ES-I3 (cell line): ENCODE measurements around the gene ARHGAP35.
"Not testable (repeated sequence)": the region's sequence is repeated elsewhere in the genome, so short reads cannot be mapped to it uniquely, and the experiment has no call there.

ENCODE experiments used
- H3K36me3 ChIP-seq: 2 replicates; pipeline ENCODE4 v1.6.1; 2013; ENCODE audit warnings: mild to moderate bottlenecking, low read length, control low read depth, moderate library complexity; ENCODE audit not compliant: insufficient read depth
- H3K4me1 ChIP-seq: 2 replicates; pipeline ENCODE4 v1.6.1; 2013; ENCODE audit warnings: mild to moderate bottlenecking, control low read depth, low read length; ENCODE audit not compliant: insufficient read depth
- H3K9ac ChIP-seq: 2 replicates; pipeline ENCODE4 v1.6.1; 2013; ENCODE audit warnings: low read depth, mild to moderate bottlenecking, low read length, moderate library complexity
- H3K9me3 ChIP-seq: 2 replicates; pipeline ENCODE4 v1.6.1; 2013; ENCODE audit warnings: mild to moderate bottlenecking, low read length, moderate library complexity; ENCODE audit not compliant: control insufficient read depth, insufficient read depth

ARHGAP35 gene

DNA sequence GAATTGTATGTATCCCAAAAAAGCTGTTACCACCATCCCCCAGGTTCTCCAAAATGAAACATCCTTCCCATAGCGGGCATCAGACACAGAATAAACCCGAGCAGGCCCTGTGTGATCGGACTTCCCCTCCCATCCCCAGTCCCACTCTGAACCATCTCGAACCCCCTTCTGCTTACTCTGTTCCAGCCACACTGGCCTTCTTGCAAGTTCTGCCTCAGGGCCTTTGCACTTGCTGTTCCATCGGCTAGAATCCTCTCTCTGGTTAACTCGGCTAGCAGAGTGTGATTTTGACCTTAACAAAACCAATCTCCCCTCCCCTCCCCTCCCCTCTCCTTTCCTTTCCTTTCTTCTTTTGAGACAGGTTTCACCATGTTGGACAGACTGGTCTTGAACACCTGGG, 25.8 kb upstream of the ARHGAP35 start:
- peaks cover 3% of the 10 kb centered on the region; the same call in 1 of the 2 replicates for H3K36me3 ChIP-seq

DNA sequence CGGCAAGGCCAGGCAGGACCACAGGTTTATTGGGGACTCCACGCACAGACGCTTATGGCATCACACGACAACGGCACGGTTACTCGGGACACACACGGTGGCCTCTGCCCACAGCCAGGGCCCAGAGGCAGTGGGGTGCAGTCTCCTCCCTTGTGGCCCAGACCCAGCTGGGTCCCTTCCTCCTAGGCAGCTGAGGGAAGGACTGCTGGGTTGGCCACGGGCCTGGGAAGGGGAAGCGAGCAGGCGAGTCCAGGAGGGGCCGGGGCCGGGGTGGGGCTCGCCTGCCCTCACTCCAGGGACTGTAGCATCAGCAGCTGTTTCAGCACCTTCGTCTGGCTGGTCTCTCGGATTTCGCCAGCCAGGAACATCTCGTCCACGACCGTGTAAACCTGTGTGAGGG, 22.6 kb upstream of the ARHGAP35 start:
- Histone ChIP-seq H3K9ac (no peak overlapping the region), H3K36me3 (peaks cover 3% of the 10 kb centered on the region; the same call in 1 of the 2 replicates), H3K4me1 (no peaks in the 10 kb centered on the region), H3K9me3 (no peaks in the 10 kb centered on the region)

More for the DNA sequence above, 25.8 kb upstream of the ARHGAP35 start:
- H3K9me3 ChIP-seq: no peaks in the 10 kb centered on the region
- no peak overlapping the region for H3K9ac ChIP-seq
- no peaks in the 10 kb centered on the region for H3K4me1 ChIP-seq

DNA sequence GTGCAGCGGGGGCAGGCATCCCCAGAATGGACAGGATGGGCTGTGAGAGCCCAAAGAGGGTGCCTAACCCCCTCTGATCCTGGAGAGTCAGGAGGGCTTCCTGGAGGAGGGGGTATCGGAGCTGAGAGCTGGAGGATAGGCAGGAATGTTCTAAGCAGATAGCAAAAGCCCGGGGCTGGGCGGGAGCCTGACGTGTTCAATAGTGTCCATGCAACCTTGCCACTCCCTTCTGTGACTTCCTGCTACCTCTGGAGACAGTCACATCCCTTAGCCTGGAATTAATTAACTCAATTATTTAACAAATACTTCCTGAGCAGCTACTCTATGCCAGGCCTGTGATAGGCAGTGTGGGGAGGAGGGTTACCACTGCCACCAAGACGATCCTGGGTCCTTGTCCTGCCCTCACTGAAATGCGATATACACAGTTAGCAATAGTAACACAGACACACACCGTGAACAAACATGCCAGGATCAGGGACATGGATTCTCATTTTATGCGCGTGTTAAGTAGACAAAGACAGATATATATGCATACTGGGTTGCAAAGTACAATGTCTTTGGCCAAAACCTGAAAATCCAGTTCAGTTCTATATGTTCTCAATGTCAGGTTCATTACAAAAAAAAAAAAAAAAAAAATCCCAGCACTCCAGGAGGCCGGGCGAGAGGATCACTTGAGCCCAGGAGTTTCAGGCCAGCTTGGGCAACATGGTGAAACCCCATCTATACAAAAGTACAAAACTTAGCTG, 20.9 kb upstream of the ARHGAP35 start:
- H3K4me1 ChIP-seq: no peaks in the 10 kb centered on the region
- H3K9ac ChIP-seq: no peak overlapping the region
- H3K9me3 ChIP-seq: no peaks in the 10 kb centered on the region
- H3K36me3 ChIP-seq: peaks cover 10% of the 10 kb centered on the region; the same call in 1 of the 2 replicates

GRCh38 chr19:46840498-46840942, 20.3 kb upstream of the ARHGAP35 start:
- peaks cover 13% of the 10 kb centered on the region for H3K36me3 ChIP-seq
- H3K4me1 ChIP-seq: no peaks in the 10 kb centered on the region
- H3K9me3 ChIP-seq: no peaks in the 10 kb centered on the region
- no peak overlapping the region for H3K9ac ChIP-seq

GRCh38 chr19:46841458-46842083, 19.2 kb upstream of the ARHGAP35 start:
- H3K36me3 ChIP-seq: peaks cover 19% of the 10 kb centered on the region
- H3K4me1 ChIP-seq: no peaks in the 10 kb centered on the region
- H3K9ac ChIP-seq: no peak overlapping the region
- H3K9me3 ChIP-seq: no peaks in the 10 kb centered on the region

GRCh38 chr19:46842791-46843190, 18.0 kb upstream of the ARHGAP35 start:
- Histone ChIP-seq H3K9me3 (no peaks in the 10 kb centered on the region), H3K36me3 (peaks cover 18% of the 10 kb centered on the region), H3K4me1 (no peaks in the 10 kb centered on the region), H3K9ac (no peak overlapping the region)

GRCh38 chr19:46844067-46844489, 16.7 kb upstream of the ARHGAP35 start:
- Histone ChIP-seq H3K4me1 (no peaks in the 10 kb centered on the region), H3K36me3 (peaks cover 16% of the 10 kb centered on the region), H3K9me3 (no peaks in the 10 kb centered on the region), H3K9ac (no peak overlapping the region)

DNA sequence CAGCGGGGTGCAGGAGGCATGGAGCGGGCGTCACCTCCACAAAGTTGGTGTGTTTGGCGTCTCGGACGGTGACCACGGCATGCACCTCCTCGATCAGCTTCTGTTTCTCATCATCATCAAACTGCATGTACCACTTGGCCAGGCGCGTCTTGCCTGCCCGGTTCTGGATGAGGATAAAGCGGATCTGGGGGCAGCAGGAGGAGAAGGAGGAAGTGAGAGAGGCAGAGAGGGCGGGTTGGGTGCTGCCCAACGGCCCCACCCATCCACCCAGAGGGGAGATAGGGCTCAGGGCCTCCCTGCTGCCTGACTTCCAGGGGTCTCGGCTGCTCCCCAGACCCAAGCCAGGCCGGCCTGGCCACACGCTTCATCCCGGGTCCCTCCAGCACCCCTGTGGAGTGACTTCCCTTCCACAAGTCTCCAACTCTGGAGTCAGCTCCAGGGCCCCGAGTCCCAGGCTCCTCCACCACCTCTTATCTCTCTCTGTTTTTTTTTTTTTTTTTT, 14.8 kb upstream of the ARHGAP35 start:
- no peaks in the 10 kb centered on the region for H3K4me1 ChIP-seq
- no peaks in the 10 kb centered on the region for H3K9me3 ChIP-seq
- H3K36me3 ChIP-seq: peaks cover 16% of the 10 kb centered on the region
- H3K9ac ChIP-seq: no peak overlapping the region

DNA sequence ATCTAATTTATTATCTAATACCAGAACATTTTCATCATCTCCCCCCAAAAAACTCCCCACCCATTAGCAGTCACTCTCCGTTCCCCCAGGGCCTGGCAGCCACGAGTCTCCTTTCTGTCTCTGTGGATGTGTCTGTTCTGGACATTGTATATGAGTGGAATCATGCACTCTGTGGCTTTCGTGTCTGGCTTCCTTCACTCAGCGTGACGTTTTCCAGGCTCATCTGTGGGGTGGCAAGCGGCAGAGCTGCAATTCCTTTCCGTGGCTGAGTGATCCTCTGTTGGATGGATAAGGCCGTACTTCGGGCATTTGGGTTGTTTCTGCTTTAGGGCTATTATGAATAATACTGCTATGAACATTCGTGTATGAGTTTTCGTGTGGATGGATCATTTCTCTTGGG, 13.3 kb upstream of the ARHGAP35 start:
- no peaks in the 10 kb centered on the region for H3K4me1 ChIP-seq
- H3K9ac ChIP-seq: no peak overlapping the region
- H3K36me3 ChIP-seq: peaks cover 16% of the 10 kb centered on the region
- H3K9me3 ChIP-seq: no peaks in the 10 kb centered on the region

DNA sequence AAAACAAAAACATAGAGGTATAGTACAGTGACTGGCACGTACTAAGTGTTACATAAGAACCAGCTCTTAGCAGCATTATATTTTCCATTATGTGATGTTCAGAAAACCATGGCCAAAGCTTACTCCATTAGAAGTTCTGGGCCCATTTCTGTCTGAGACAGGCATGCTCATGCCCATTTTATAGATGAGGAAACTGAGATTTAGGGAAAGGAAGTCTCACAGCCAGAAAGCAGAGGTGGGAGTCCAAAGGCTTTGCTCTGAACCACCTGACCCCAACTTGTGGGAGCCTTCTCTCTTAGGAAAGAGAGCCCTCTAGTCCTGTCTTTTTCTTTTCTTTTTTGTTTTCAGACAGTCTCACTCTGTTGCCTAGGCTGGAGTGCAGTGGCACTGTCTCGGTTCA, 12.4 kb upstream of the ARHGAP35 start:
- Histone ChIP-seq H3K36me3 (peaks cover 16% of the 10 kb centered on the region), H3K9me3 (no peaks in the 10 kb centered on the region), H3K9ac (no peak overlapping the region), H3K4me1 (no peaks in the 10 kb centered on the region)

DNA sequence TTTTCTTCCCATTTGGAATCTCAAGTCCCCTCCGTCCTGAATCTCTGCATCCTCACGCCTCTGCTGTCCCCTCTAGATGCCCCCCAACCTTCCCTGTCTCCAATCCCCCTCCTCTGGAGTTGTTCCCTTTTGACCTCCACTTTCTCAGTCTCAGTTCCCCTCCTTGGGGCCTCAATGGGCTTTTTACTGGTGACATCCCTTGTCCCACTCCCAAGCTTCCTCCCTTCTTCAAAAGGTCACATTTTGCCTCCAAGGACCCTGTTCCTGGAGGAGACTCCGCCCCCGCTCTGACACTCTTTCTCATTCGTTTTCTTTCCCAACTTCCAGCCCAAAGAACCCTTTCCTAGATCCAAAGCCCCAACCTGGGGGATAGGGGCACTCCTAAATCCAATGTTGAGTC, 11.2 kb upstream of the ARHGAP35 start:
- Histone ChIP-seq H3K9me3 (no peaks in the 10 kb centered on the region), H3K9ac (peak overlapping the region; percentile 93), H3K4me1 (no peaks in the 10 kb centered on the region), H3K36me3 (peaks cover 10% of the 10 kb centered on the region; the same call in 1 of the 2 replicates)

- H3K9ac ChIP-seq: peak within 1 kb of the TSS; percentile 93
- H3K4me1 ChIP-seq: no peaks in the 10 kb centered on the region
- H3K9me3 ChIP-seq: no peaks in the 10 kb centered on the region
- peaks cover 6% of the 10 kb centered on the region; the same call in 1 of the 2 replicates for H3K36me3 ChIP-seq
Measured at GRCh38 chr19:46850228-46851203, 10.3 kb upstream of the ARHGAP35 start, which contains the start of gene AP2S1. Gene AP2S1 (minus strand): TSS chr19:46850846. CDS start chr19:46850766, 80 bp downstream.

DNA sequence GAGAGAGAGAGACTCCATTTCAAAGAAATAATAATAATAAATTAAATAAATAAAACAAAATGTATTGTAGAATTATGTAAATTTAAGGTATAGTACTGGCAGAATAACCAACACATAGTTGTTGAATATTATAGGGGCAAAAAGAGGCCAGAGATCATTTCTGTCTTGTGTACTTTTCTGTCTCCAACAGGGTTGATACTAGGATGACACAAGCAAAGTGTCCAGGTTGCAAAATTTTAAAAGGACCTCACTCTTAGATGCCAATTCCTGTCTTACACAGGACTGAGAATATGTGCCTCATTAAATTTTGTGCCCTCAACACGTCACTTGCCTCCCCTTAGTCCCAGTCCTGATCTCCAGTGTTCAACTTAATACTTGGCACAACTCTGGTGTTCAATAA, 8.0 kb upstream of the ARHGAP35 start:
- Histone ChIP-seq H3K36me3 (no peaks in the 10 kb centered on the region), H3K9ac (no peak overlapping the region), H3K9me3 (no peaks in the 10 kb centered on the region), H3K4me1 (no peaks in the 10 kb centered on the region; the same call in 1 of the 2 replicates)

DNA sequence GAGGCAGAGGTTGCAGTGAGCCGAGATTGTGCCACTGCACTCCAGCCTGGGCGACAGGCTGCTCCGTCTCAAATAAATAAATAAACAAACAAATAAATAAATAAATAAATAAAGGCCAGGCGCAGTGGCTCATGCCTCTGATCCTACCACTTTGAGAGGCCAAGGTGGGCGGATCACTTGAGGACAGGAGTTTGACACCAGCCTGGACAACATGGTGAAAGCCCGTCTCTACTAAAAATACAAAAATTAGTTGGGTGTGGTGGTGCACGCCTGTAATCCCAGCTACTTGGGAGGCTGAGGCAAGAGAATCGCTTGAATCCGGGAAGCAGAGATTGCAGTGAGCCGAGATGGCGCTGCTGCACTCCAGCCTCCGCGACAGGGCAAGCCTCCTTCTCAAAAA, 6.1 kb upstream of the ARHGAP35 start:
- not testable (repeated sequence) for H3K9me3 ChIP-seq, H3K36me3 ChIP-seq, H3K9ac ChIP-seq, H3K4me1 ChIP-seq
